ENCODE results near the gene VPS37B. TPM values are rescaled to one million over a fixed set of nuclear protein-coding genes. Genes with fewer than 3 reads are reported as not detected.

Gene VPS37B
- total and polyA plus RNA-seq, 12 donors, result 16.4 to 33.2 (median 19.8) TPM

DNA sequence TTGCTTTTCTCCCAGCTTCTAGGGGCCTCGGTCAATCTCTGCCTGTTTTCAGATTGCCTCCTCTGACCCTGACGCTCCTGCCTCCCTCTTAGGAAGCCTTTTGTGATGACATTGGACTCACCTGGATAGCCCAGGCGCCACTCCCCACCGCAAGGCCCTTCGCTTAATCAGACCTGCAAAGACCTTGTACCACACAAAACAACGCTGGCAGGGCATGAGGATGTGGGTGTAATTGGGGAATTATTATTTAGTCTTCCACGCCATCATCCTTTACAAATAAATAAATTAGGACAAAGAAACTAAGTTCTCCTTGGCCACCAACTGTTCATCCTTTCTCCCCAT, 7.7 kb upstream of the VPS37B start:
- TF ChIP-seq, protein P1, sequence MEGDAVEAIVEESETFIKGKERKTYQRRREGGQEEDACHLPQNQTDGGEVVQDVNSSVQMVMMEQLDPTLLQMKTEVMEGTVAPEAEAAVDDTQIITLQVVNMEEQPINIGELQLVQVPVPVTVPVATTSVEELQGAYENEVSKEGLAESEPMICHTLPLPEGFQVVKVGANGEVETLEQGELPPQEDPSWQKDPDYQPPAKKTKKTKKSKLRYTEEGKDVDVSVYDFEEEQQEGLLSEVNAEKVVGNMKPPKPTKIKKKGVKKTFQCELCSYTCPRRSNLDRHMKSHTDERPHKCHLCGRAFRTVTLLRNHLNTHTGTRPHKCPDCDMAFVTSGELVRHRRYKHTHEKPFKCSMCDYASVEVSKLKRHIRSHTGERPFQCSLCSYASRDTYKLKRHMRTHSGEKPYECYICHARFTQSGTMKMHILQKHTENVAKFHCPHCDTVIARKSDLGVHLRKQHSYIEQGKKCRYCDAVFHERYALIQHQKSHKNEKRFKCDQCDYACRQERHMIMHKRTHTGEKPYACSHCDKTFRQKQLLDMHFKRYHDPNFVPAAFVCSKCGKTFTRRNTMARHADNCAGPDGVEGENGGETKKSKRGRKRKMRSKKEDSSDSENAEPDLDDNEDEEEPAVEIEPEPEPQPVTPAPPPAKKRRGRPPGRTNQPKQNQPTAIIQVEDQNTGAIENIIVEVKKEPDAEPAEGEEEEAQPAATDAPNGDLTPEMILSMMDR (IDR thresholded peaks at IDR 0.05), result no peak
- H3K27me3 ChIP-seq, result no peaks in the 10 kb centered on the region
- no peaks in the 10 kb centered on the region for H3K9me3 ChIP-seq
- peaks cover 0 to 27% (median 6%) of the 10 kb centered on the region in 9 donors for H3K4me1 ChIP-seq
- intact Hi-C loops (cut with DNase I), result no loop called here
- no peaks in the 10 kb centered on the region for H3K36me3 ChIP-seq
- no peak overlapping the region for H3K4me3 ChIP-seq
- DNase-seq (no peak), ATAC-seq (peak in 1 of 8 donors; percentile 35)
- WGBS, 2 donors, result 69% methylated on average over 7 of the region's 7 CpGs
- H3K27ac ChIP-seq, result no peak overlapping the region

DNA sequence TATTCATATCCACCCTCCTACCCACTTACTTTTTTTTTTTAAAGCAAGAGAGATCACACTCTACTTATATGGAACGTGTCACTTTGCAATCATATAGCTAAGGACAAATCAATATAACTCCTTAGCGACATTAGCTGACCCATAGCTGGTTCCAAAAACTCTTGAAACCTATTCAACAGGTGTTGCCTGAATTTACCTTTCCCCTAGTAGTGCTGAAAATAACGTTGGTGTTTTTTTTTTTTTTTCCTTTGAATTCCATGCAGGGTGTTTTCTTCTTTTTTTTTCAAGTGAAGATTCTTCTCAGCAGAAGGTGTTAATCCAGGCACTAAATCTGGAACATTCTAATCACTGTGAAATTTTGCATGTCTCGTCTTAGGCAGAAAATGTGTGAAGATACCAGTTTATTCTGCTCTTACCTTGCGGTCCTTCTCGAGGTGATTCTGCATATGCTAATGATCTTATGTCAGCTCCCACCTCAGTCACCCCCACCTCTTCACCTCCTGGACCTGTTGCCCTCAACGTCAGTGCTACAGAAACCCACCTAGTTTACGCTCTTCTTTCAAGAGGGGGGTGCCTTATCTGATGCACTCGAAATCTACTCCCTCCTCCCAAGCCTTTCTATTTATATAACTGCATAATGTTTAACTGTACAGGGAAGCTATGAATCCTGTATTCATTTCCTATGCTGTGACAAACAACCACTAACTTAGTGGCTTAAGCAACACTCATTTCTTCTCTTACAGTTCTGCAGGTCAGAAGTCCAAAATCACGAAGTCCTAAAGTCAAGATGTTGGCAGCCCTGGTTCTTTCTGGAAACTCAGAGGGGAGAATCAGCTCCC, 7.1 kb upstream of the VPS37B start:
- H3K36me3 ChIP-seq, result no peaks in the 10 kb centered on the region
- 34 to 42% methylated on average over 10 of the region's 10 CpGs for WGBS, 2 donors
- H3K27ac ChIP-seq, result no peak overlapping the region
- DNase-seq, result no peak
- intact Hi-C loops (cut with DNase I), result no loop called here
- H3K9me3 ChIP-seq, result no peaks in the 10 kb centered on the region
- H3K27me3 ChIP-seq, result no peaks in the 10 kb centered on the region
- peak in 1 of 8 donors; percentile 20 for ATAC-seq
- H3K4me1 ChIP-seq, result peaks cover 0 to 32% (median 6%) of the 10 kb centered on the region in 9 donors
- H3K4me3 ChIP-seq, result no peak overlapping the region
- TF ChIP-seq, protein P1 (IDR thresholded peaks at IDR 0.05), result no peak

DNA sequence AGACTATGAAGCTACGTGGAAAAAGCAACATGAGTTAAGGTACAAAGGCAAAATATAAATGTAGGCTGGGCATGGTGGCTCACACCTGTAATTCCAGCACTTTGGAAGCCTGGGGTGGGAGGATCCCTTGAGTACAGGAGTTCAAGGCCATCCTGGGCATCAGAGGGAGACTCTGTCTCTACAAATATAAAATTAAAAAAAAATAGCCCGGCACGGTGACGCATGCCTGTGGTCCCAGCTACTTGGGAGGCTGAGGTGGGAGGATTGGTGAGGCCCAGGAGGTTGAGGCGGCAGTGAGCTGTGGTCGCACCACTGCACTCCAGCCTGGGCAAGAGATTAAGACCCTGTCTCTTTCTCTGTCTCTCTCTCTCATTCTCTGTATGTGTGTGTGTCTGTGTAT, 4.0 kb upstream of the VPS37B start:
- intact Hi-C loops (cut with DNase I), result loop anchor here in 2 of 10 donors (5.0 kb wide), 2 partner anchors 38 to 52 kb away; no protein-coding TSS in a partner anchor
- Histone ChIP-seq H3K4me1 (peaks cover 0 to 41% (median 9%) of the 10 kb centered on the region in 9 donors), H3K27ac (peak overlapping the region in 1 of 10 donors; percentile 80), H3K27me3 (no peaks in the 10 kb centered on the region), H3K9me3 (peaks cover 0 to 8% (median 0%) of the 10 kb centered on the region in 11 donors), H3K4me3 (no peak overlapping the region), H3K36me3 (no peaks in the 10 kb centered on the region)
- TF ChIP-seq, protein P1 (IDR thresholded peaks at IDR 0.05), result no peak
- no peak for ATAC-seq
- 95 to 96% methylated on average over 6 of the region's 6 CpGs for WGBS, 2 donors
- no peak for DNase-seq

DNA sequence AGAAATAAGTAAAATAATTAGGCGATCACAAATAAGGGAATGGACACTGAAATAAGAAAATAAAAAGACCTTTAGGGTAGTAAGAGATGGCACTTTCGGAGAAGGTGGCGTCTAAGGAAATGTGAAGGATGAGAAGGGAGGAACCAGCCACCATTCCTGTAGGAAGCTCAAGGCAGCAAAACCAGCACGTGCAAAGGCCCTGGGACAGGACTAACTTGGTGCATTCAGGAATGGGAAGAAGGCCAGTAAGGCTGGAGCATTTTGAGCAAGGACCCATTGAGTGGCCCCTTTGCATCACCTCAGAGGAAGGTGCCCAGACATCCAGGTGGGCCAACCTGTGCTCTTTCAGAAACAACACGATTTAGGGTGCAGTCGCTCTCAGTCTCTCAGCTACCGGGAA, 738 bp upstream of the VPS37B start:
- no peaks in the 10 kb centered on the region for H3K36me3 ChIP-seq
- peaks cover 0 to 8% (median 0%) of the 10 kb centered on the region in 11 donors for H3K9me3 ChIP-seq
- intact Hi-C loops (cut with DNase I), result loop anchor here in 2 of 10 donors (5.0 kb wide), 2 partner anchors 34 to 56 kb away; no protein-coding TSS in a partner anchor
- peaks cover 4 to 65% (median 38%) of the 10 kb centered on the region in 9 donors for H3K4me1 ChIP-seq
- TF ChIP-seq, protein P1 (IDR thresholded peaks at IDR 0.05), result no peak
- peak overlapping the region in 1 of 10 donors; percentile 78 for H3K4me3 ChIP-seq
- 91 to 94% methylated on average over 7 of the region's 7 CpGs for WGBS, 2 donors
- H3K27ac ChIP-seq, result peak overlapping the region in 9 of 10 donors; percentile 85 to 94 (median 89)
- no peak for DNase-seq
- H3K27me3 ChIP-seq, result no peaks in the 10 kb centered on the region
- no peak for ATAC-seq

Measured in heart right ventricle (tissue), 16 donors.